IMR-90 (cell line): Measurements from ENCODE around the gene NEK11. TPM values are rescaled to one million over a fixed set of nuclear protein-coding genes. Genes with fewer than 3 reads are reported as not detected.

Experiments used
- ATAC-seq: fragments of 200-7000 bp; cut with Tn5 transposase; 2 replicates; pipeline ENCODE4 v1.9.1; 2020; ENCODE audit warnings: low read depth, mild to moderate bottlenecking, moderate library complexity
- BruUV-seq: library from RNA; stranded (reverse); fragments of 400-500 nt; replicated peaks from 2 replicates; lab custom pipeline; 2021; lab: Mats Ljungman, UMichigan
- CTCF ChIA-PET: fragments of 300-600 bp; formaldehyde crosslinking; extraction: SDS; loops from one replicate; lab custom pipeline; 2021; ENCODE audit warnings: antibody characterized with exemption; lab: Yijun Ruan, JAX
- POLR2A ChIA-PET: fragments of 300-600 bp; sonication (Branson Sonifier 250); formaldehyde crosslinking; loops from one replicate; lab custom pipeline; 2022; ENCODE audit warnings: antibody characterized with exemption; ENCODE audit not compliant: unreplicated experiment; lab: Charles Lee
- DNase-seq: peaks from one replicate; pipeline ENCODE4 v3.0.0; 2013
- H2AFZ ChIP-seq: replicated peaks from 2 replicates; pipeline ENCODE3; 2013; ENCODE audit warnings: low read length, mild to moderate bottlenecking; ENCODE audit not compliant: poor library complexity
- H2AK5ac ChIP-seq: 2 replicates; pipeline ENCODE4 v1.6.1; 2013; ENCODE audit warnings: low read depth, low read length, inconsistent platforms
- H2AK9ac ChIP-seq: replicated peaks from 2 replicates; pipeline ENCODE3; 2013; ENCODE audit warnings: mild to moderate bottlenecking, low read depth, low read length, moderate library complexity; ENCODE audit not compliant: poor library complexity
- H2BK120ac ChIP-seq: 2 replicates; pipeline ENCODE4 v1.6.1; 2013; ENCODE audit warnings: low read depth, low read length, inconsistent platforms
- H2BK15ac ChIP-seq: 3 replicates; pipeline ENCODE4 v1.6.1; 2013; ENCODE audit warnings: low read depth, low read length, inconsistent platforms
- H2BK20ac ChIP-seq: 2 replicates; pipeline ENCODE4 v1.6.1; 2013; ENCODE audit warnings: low read depth, mild to moderate bottlenecking, inconsistent platforms, low read length, moderate library complexity
- H2BK5ac ChIP-seq: 2 replicates; pipeline ENCODE4 v1.6.1; 2013; ENCODE audit warnings: mild to moderate bottlenecking, low read depth, low read length, inconsistent platforms; ENCODE audit not compliant: poor library complexity, severe bottlenecking
- H3K14ac ChIP-seq: replicated peaks from 2 replicates; pipeline ENCODE4 v1.6.1; 2013; ENCODE audit warnings: low read depth, low read length, inconsistent platforms
- H3K18ac ChIP-seq: 2 replicates; pipeline ENCODE4 v1.6.1; 2013; ENCODE audit warnings: low read depth, low read length, control low read depth
- H3K23ac ChIP-seq: 2 replicates; pipeline ENCODE4 v1.6.1; 2013; ENCODE audit warnings: low read depth, low read length, inconsistent platforms
- H3K27ac ChIP-seq: 2 replicates; pipeline ENCODE4 v1.5.1; 2013; ENCODE audit warnings: mild to moderate bottlenecking, control low read depth, low read length; ENCODE audit not compliant: insufficient read depth
- H3K27me3 ChIP-seq: 2 replicates; pipeline ENCODE4 v1.6.1; 2013; ENCODE audit warnings: low read length; ENCODE audit not compliant: control insufficient read depth, insufficient read depth
- H3K36me3 ChIP-seq: 2 replicates; pipeline ENCODE4 v1.6.1; 2013; ENCODE audit warnings: low read length, mixed read lengths; ENCODE audit not compliant: control insufficient read depth, insufficient read depth
- H3K4ac ChIP-seq: 2 replicates; pipeline ENCODE4 v1.6.1; 2013; ENCODE audit warnings: low read depth, low read length, inconsistent platforms
- H3K4me1 ChIP-seq: 2 replicates; pipeline ENCODE4 v1.6.1; 2013; ENCODE audit warnings: low read length, mixed read lengths; ENCODE audit not compliant: control insufficient read depth, insufficient read depth
- H3K4me2 ChIP-seq: 2 replicates; pipeline ENCODE4 v1.6.1; 2013; ENCODE audit warnings: low read depth, mild to moderate bottlenecking, control low read depth, low read length, moderate library complexity
- H3K4me3 ChIP-seq: 2 replicates; pipeline ENCODE4 v1.5.1; 2013; ENCODE audit warnings: low read depth, mild to moderate bottlenecking, control low read depth, low read length, moderate library complexity; ENCODE audit not compliant: insufficient read depth
- H3K56ac ChIP-seq: 2 replicates; pipeline ENCODE4 v1.6.1; 2013; ENCODE audit warnings: low read length, inconsistent platforms; ENCODE audit not compliant: insufficient read depth; ENCODE audit errors: extremely low read depth
- H3K79me1 ChIP-seq, 2 experiments: 2 replicates each; pipeline ENCODE4 v1.6.1; 2013; ENCODE audit warnings: low read length in 2 of 2, inconsistent platforms in 1 of 2, low read depth in 1 of 2
- H3K9ac ChIP-seq: 2 replicates; pipeline ENCODE4 v1.6.1; 2013; ENCODE audit warnings: low read depth, low read length, control low read depth
- H3K9me1 ChIP-seq: 2 replicates; pipeline ENCODE4 v1.6.1; 2013; ENCODE audit warnings: low read length, inconsistent platforms; ENCODE audit not compliant: insufficient read depth
- H3K9me3 ChIP-seq: 2 replicates; pipeline ENCODE4 v1.6.1; 2013; ENCODE audit warnings: low read length; ENCODE audit not compliant: control insufficient read depth, insufficient read depth
- H4K20me1 ChIP-seq: 2 replicates; pipeline ENCODE4 v1.6.1; 2013; ENCODE audit warnings: low read length, inconsistent platforms; ENCODE audit not compliant: insufficient read depth
- H4K5ac ChIP-seq: 2 replicates; pipeline ENCODE4 v1.6.1; 2013; ENCODE audit warnings: mild to moderate bottlenecking, low read depth, low read length, control low read depth
- H4K8ac ChIP-seq, 2 experiments: 2 replicates each; pipeline ENCODE4 v1.6.1; 2013; ENCODE audit warnings: low read depth in 2 of 2, low read length in 2 of 2, control low read depth in 1 of 2, inconsistent platforms in 1 of 2
- H4K91ac ChIP-seq: 2 replicates; pipeline ENCODE4 v1.6.1; 2013; ENCODE audit warnings: low read depth, low read length, inconsistent platforms; ENCODE audit not compliant: insufficient read depth
- BHLHE40 ChIP-seq: fragments of 150-350 bp; IDR thresholded peaks from 2 replicates; pipeline ENCODE4 v1.6.1; 2016; ENCODE audit warnings: mild to moderate bottlenecking, low read depth, low read length
- RAD21 ChIP-seq: IDR thresholded peaks from 2 replicates; pipeline ENCODE4 v1.6.1; 2012; ENCODE audit warnings: low read length, improper control_type of control experiment
- dilution Hi-C: fragments of 300-500 bp; cut with HindIII; formaldehyde crosslinking; loops from one replicate; pipeline ENCODE4 v1.14.3; 2018; ENCODE audit warnings: low sequenced_read_pairs; ENCODE audit not compliant: unreplicated experiment
- in situ Hi-C: fragments of 300-500 bp; cut with MboI; formaldehyde crosslinking; loops from 3 replicates; pipeline ENCODE4 v1.14.3; 2019; ENCODE audit warnings: low sequenced_read_pairs, inconsistent platforms, mixed read lengths
- intact Hi-C: fragments of 100-400 bp; cut with micrococcal nuclease; formaldehyde crosslinking; loops from 2 replicates; pipeline ENCODE4 v1.10.0; 2022
- polyA plus RNA-seq, 3 experiments: library from polyadenylated mRNA; depleted of rRNA; stranded (reverse); fragments of >200 nt; gene quantifications; 2 replicates each; pipeline ENCODE4 v1.2.3, GENCODE V29; 2012; ENCODE audit warnings: low replicate concordance in 1 of 3
- total RNA-seq: library from RNA; depleted of rRNA; stranded (reverse); fragments of >200 nt; gene quantifications from 2 replicates; pipeline ENCODE4 v1.2.3, GENCODE V29; 2012

The NEK11 gene
- total and polyA plus RNA-seq, 2 of the 4 experiments (the other 2 are of a cell fraction): 1.1 to 1.6 TPM

DNA sequence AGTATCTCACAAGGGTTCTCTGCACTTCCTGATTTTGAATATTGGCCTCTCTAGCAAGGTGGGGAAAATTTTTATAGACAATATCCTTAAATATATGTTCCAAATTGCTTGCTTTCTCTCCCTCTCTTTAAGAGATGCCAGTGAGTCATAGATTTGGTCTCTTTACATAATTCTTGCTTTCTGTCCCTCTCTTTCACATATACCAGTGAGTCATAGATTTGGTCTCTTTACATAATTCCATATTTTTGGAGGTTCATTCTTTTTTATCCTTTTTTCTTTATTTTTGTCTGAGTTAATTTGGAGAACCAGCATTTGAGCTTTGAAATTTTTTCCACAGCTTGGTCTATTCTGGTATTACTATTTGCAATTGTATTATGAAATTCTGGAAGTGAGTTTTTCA lies 277.2 kb downstream of the NEK11 start:
- dilution Hi-C loops (no loop called here), intact Hi-C loops (no loop called here), in situ Hi-C loops (no loop called here)
- Histone ChIP-seq H2AFZ (no peak overlapping the region), H3K27ac (no peak overlapping the region), H4K91ac (no peak overlapping the region), H3K27me3 (no peaks in the 10 kb centered on the region), H3K36me3 (no peaks in the 10 kb centered on the region), H3K9me3 (no peaks in the 10 kb centered on the region), H3K4me1 (no peaks in the 10 kb centered on the region), H2BK20ac (no peak overlapping the region), H2BK15ac (no peak overlapping the region), H3K4me2 (no peak overlapping the region), H3K79me1 (no peaks in the 10 kb centered on the region), H4K5ac (no peak overlapping the region), H3K9me1 (no peaks in the 10 kb centered on the region), H2AK5ac (no peak overlapping the region), H3K9ac (no peak overlapping the region), H3K14ac (no peak overlapping the region), H3K4ac (no peak overlapping the region), H3K18ac (no peak overlapping the region), H3K23ac (no peak overlapping the region), H2BK5ac (no peak overlapping the region), H2BK120ac (no peak overlapping the region), H3K4me3 (no peak overlapping the region), H3K56ac (no peak overlapping the region), H4K20me1 (no peaks in the 10 kb centered on the region), H4K8ac (no peak overlapping the region), H2AK9ac (no peak overlapping the region)
- no peak for ATAC-seq
- DNase-seq: peak; percentile 2
- ChIA-PET POLR2A (no interaction called here), CTCF (no interaction called here)
- BruUV-seq: no TSS peak
- TF ChIP-seq BHLHE40 (no peak), RAD21 (no peak)
